C4-2B (cell line): ENCODE data around the gene HEPHL1.

Experiments
- H3K27ac ChIP-seq: fragments of 450-650 bp; 2 replicates; pipeline ENCODE4 v1.5.1; 2017
- ZFX ChIP-seq: fragments of 450-650 bp; IDR thresholded peaks from 2 replicates; pipeline ENCODE4 v1.6.1; 2017
- TF ChIP-seq, protein P1 (sequence below): fragments of 450-650 bp; conservative IDR thresholded peaks from 2 replicates; pipeline ENCODE4 v1.5.1; 2017; ENCODE audit warnings: mild to moderate bottlenecking

HEPHL1 gene

DNA sequence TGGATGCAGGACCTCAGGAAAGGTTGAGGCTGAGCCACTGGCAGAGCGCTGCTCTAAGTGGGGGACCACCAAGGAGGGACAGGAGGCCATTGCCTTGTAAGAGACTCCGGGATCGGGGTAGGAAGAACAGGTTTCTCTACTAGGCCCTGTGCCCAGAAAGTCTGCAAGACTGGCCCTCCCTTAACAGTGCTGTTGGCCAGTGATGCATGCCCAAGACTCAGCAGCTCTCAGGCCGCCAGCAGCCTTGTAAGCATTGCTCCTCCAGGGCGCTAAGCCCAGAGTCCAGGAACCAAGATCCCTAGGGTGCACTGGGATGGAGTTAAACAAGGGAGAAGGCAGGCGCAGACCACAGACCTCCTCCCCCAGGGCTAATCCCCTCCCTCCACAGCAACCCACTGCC lies 68.2 kb downstream of the HEPHL1 start:
- H3K27ac ChIP-seq = no peak overlapping the region
- no peak for TF ChIP-seq ZFX
- TF ChIP-seq, protein P1, sequence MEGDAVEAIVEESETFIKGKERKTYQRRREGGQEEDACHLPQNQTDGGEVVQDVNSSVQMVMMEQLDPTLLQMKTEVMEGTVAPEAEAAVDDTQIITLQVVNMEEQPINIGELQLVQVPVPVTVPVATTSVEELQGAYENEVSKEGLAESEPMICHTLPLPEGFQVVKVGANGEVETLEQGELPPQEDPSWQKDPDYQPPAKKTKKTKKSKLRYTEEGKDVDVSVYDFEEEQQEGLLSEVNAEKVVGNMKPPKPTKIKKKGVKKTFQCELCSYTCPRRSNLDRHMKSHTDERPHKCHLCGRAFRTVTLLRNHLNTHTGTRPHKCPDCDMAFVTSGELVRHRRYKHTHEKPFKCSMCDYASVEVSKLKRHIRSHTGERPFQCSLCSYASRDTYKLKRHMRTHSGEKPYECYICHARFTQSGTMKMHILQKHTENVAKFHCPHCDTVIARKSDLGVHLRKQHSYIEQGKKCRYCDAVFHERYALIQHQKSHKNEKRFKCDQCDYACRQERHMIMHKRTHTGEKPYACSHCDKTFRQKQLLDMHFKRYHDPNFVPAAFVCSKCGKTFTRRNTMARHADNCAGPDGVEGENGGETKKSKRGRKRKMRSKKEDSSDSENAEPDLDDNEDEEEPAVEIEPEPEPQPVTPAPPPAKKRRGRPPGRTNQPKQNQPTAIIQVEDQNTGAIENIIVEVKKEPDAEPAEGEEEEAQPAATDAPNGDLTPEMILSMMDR = no peak

DNA sequence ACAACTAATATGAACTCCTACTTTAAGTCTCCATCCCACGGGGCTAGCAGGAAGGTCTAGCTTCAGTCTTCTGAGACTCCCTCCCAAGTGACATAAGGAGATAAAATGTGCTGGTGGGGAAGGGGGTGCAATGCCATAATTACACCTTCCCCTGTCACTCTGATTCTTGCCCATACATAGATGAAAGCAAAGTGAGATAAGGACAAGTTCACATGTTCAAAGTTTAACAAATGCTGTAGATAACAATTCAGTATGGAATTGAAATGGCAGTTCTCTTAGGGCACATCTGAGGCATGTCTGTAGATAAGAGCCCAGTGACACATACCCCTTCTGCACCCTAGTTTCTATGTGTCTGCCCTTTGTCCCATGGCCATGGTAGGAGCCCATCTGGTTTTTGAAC lies 69.2 kb downstream of the HEPHL1 start:
- TF ChIP-seq ZFX = no peak
- TF ChIP-seq, protein P1 = no peak

DNA sequence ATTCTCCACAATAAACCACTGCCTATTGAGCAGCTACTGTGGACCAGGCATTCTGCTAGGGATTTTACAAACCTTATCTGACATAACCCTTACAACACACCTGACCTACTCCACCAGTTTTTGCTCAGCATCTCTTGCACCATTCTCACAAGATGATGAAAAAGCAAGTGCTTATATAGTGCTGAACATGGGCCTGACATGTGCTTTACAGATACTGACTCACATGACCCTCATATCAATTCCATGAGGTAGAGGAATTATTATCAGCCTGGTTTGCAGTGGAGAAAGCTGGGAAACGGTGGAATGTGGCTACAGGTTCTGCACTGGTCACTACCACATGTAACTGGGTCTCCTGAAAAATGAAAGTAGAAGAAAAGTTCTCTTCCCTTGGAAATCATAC lies 69.9 kb downstream of the HEPHL1 start:
- no peak overlapping the region for H3K27ac ChIP-seq
- no peak for TF ChIP-seq ZFX
- TF ChIP-seq, protein P1 = no peak

More for the DNA sequence above, 69.2 kb downstream of the HEPHL1 start:
- H3K27ac ChIP-seq = no peak overlapping the region

DNA sequence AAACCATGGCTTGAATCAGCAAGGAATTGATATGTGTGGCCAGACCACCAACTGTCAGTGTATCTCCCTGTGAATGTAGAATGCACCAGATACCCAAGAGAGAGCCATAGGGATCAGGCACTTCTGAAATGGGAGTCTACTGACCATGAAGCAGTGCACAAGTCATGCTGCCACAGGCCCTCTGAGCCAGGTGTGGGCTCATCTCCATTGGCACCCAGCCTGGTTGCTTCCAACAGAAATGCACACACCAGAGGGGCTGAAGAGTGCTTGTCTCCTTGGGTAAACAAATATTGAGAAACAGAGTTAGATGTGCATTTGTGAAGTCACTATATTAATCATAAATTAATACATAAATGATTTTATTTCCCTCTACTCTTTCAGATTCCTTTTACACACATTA lies 79.1 kb downstream of the HEPHL1 start:
- H3K27ac ChIP-seq = no peak overlapping the region
- no peak for TF ChIP-seq ZFX
- TF ChIP-seq, protein P1 = no peak

DNA sequence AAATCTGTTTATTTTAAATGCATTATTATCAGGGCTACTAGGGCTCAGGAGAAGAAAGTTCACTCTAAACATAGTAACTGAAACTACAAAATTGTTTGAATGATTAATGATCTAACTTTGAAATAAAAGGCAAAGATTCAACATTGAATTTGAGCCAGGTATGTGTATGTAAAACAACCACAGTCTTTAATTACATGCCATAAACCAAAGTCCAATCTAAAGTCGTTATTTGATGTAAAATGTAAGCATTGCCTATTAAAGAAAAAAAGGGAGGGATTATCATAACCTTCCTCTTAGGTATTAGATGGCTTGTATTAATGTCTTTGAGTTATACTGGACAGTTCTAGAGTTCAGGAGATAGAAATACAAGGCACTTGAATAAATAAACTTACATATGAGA lies 82.3 kb downstream of the HEPHL1 start:
- no peak for TF ChIP-seq ZFX
- TF ChIP-seq, protein P1 = no peak
- H3K27ac ChIP-seq = no peak overlapping the region

DNA sequence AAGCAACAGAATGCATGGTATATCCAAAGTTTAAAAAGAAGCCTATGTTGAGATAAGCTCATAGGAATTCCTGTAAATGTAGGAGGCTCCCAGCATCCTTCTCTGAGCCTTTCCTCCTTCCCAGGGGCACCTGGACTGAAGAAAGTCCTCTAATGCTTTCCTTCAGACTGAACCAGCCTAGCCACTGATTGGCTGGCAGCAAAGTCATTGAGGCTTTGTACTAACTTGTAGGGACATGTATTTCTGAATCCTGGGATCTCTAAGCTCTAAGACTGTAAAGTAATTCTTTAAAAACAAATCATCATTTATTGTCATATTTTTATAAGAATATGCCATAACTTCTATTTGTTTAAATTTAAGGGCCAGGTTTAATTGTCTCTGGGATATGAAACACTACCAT lies 83.6 kb downstream of the HEPHL1 start:
- TF ChIP-seq, protein P1 = no peak
- no peak for TF ChIP-seq ZFX
- no peak overlapping the region for H3K27ac ChIP-seq

DNA sequence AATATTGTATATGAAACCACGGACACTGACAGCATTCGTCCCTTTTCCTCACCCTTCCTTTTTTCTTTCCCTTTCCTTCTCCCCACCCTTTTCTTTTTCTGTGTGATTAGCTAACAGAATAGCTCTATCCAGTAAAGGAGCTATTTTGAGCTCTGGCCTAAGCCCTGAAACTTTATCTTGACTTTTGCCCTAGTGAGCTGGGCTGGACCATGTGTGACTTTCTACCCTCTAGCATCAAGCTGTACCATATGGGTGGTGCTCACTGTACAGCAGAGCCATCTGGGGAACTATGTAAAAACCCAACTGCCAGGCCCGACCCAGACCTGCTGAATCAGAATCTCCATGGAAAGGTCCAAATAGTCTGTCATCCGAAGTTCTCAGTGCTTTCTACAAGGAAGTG lies 85.6 kb downstream of the HEPHL1 start:
- no peak overlapping the region for H3K27ac ChIP-seq
- no peak for TF ChIP-seq ZFX
- TF ChIP-seq, protein P1 = no peak
